Astrocyte (in vitro differentiated cells and primary cell): ENCODE results near the gene BMPR2. TPM values are rescaled to one million over a fixed set of nuclear protein-coding genes. Genes with fewer than 3 reads are reported as not detected.

Experiments
- DNase-seq: peaks from one replicate; pipeline ENCODE4 v3.0.0-alpha.2; 2010; ENCODE audit warnings: low read depth
- FAIRE-seq: peaks from 2 replicates; lab custom pipeline; 2011; peaks lifted over from hg19 to GRCh38; lab: Jason Lieb, UNC
- H2AFZ ChIP-seq: 2 replicates; pipeline ENCODE4 v1.6.0; 2012; ENCODE audit warnings: low read depth, low read length, inconsistent platforms
- H3K27ac ChIP-seq: 2 replicates; pipeline ENCODE4 v1.5.1; 2011; ENCODE audit warnings: low read depth, low read length, inconsistent platforms
- H3K27me3 ChIP-seq: 2 replicates; pipeline ENCODE4 v1.6.0; 2011; ENCODE audit warnings: low read length, inconsistent platforms; ENCODE audit not compliant: insufficient read depth
- H3K36me3 ChIP-seq: 2 replicates; pipeline ENCODE4 v1.5.1; 2011; ENCODE audit warnings: low read length, inconsistent platforms; ENCODE audit not compliant: insufficient read depth
- H3K4me1 ChIP-seq: 2 replicates; pipeline ENCODE4 v1.5.1; 2011; ENCODE audit warnings: low read length, inconsistent platforms; ENCODE audit not compliant: insufficient read depth
- H3K4me2 ChIP-seq: 2 replicates; pipeline ENCODE4 v1.6.0; 2012; ENCODE audit warnings: low read length, inconsistent platforms
- H3K4me3 ChIP-seq: 2 replicates; pipeline ENCODE4 v1.5.1; 2011; ENCODE audit warnings: low read depth, mild to moderate bottlenecking, low read length, inconsistent platforms; ENCODE audit not compliant: insufficient read depth
- H3K79me2 ChIP-seq: 2 replicates; pipeline ENCODE4 v1.6.0; 2012; ENCODE audit warnings: mild to moderate bottlenecking, low read length, inconsistent platforms; ENCODE audit not compliant: insufficient read depth
- H3K9ac ChIP-seq: 2 replicates; pipeline ENCODE4 v1.6.0; 2012; ENCODE audit warnings: mild to moderate bottlenecking, low read length, inconsistent platforms
- H3K9me3 ChIP-seq: 2 replicates; pipeline ENCODE4 v1.5.1; 2012; ENCODE audit warnings: low read depth, mild to moderate bottlenecking, low read length, inconsistent platforms; ENCODE audit not compliant: insufficient read depth
- H4K20me1 ChIP-seq: 2 replicates; pipeline ENCODE4 v1.6.0; 2012; ENCODE audit warnings: low read length, inconsistent platforms; ENCODE audit not compliant: insufficient read depth
- H3K27ac Mint-ChIP-seq: one replicate; pipeline ENCODE4 v1.8.0; 2021; ENCODE audit warnings: mild to moderate bottlenecking, mixed read lengths; ENCODE audit not compliant: unreplicated experiment
- H3K27me3 Mint-ChIP-seq: one replicate; pipeline ENCODE4 v1.8.0; 2021; ENCODE audit warnings: low read depth, mixed read lengths; ENCODE audit not compliant: unreplicated experiment
- H3K36me3 Mint-ChIP-seq: one replicate; pipeline ENCODE4 v1.8.0; 2021; ENCODE audit warnings: low read depth, mixed read lengths; ENCODE audit not compliant: unreplicated experiment
- H3K4me1 Mint-ChIP-seq: one replicate; pipeline ENCODE4 v1.8.0; 2021; ENCODE audit warnings: low read depth, mixed read lengths; ENCODE audit not compliant: unreplicated experiment
- H3K4me3 Mint-ChIP-seq: one replicate; pipeline ENCODE4 v1.8.0; 2021; ENCODE audit warnings: mild to moderate bottlenecking, moderate library complexity, mixed read lengths; ENCODE audit not compliant: unreplicated experiment
- H3K9me3 Mint-ChIP-seq: one replicate; pipeline ENCODE4 v1.8.0; 2021; ENCODE audit warnings: mild to moderate bottlenecking, mixed read lengths; ENCODE audit not compliant: unreplicated experiment
- EZH2 ChIP-seq: IDR thresholded peaks from 2 replicates; pipeline ENCODE4 v1.6.1; 2012; ENCODE audit warnings: mild to moderate bottlenecking, low read length, inconsistent platforms; ENCODE audit not compliant: insufficient read depth
- total RNA-seq: library from RNA; stranded (reverse); gene quantifications from 2 replicates; pipeline ENCODE4 v1.2.1, GENCODE V29; 2021
- TF ChIP-seq, protein P1 (sequence below): IDR thresholded peaks from 2 replicates; pipeline ENCODE4 v1.5.1; 2011; ENCODE audit warnings: low read depth, mild to moderate bottlenecking, inconsistent platforms, low read length, moderate library complexity; ENCODE audit not compliant: insufficient read depth

The BMPR2 gene
- total RNA-seq, 1 donor from 2014 or later, result 93.1 TPM

DNA sequence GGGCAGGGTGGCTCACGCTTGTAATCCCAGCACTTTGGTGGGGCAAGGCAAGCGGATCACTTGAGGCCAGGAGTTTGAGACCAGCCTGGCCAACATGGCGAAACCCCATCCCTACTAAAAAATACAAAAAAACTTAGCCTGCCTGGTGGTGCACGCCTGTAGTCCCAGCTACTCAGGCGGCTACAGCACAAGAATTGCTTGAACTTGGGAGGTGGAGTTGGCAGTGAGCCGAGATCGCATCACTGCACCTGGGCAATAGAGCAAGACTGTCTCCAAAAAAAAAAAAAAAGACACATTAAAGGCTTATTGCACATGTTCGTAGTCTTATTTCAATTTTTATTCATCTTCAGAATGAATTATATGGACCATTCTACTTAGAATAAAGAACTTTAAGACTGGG is 110.2 kb downstream of the BMPR2 start:
- no peak for DNase-seq
- Histone ChIP-seq H3K27ac (no peak overlapping the region), H3K27me3 (no peaks in the 10 kb centered on the region), H3K9me3 (no peaks in the 10 kb centered on the region), H3K4me1 (no peaks in the 10 kb centered on the region), H4K20me1 (peaks cover 43% of the 10 kb centered on the region), H2AFZ (no peak overlapping the region), H3K9ac (no peak overlapping the region), H3K4me2 (no peak overlapping the region), H3K79me2 (peaks cover 25% of the 10 kb centered on the region), H3K36me3 (peaks cover 13% of the 10 kb centered on the region), H3K4me3 (no peak overlapping the region)
- Mint-ChIP-seq H3K4me3 (no peak overlapping the region), H3K4me1 (no peaks in the 10 kb centered on the region), H3K27ac (no peak overlapping the region), H3K9me3 (no peaks in the 10 kb centered on the region), H3K27me3 (no peaks in the 10 kb centered on the region), H3K36me3 (peaks cover 10% of the 10 kb centered on the region)
- no peak for FAIRE-seq
- TF ChIP-seq EZH2, result no peak
- TF ChIP-seq, protein P1, sequence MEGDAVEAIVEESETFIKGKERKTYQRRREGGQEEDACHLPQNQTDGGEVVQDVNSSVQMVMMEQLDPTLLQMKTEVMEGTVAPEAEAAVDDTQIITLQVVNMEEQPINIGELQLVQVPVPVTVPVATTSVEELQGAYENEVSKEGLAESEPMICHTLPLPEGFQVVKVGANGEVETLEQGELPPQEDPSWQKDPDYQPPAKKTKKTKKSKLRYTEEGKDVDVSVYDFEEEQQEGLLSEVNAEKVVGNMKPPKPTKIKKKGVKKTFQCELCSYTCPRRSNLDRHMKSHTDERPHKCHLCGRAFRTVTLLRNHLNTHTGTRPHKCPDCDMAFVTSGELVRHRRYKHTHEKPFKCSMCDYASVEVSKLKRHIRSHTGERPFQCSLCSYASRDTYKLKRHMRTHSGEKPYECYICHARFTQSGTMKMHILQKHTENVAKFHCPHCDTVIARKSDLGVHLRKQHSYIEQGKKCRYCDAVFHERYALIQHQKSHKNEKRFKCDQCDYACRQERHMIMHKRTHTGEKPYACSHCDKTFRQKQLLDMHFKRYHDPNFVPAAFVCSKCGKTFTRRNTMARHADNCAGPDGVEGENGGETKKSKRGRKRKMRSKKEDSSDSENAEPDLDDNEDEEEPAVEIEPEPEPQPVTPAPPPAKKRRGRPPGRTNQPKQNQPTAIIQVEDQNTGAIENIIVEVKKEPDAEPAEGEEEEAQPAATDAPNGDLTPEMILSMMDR, result no peak

DNA sequence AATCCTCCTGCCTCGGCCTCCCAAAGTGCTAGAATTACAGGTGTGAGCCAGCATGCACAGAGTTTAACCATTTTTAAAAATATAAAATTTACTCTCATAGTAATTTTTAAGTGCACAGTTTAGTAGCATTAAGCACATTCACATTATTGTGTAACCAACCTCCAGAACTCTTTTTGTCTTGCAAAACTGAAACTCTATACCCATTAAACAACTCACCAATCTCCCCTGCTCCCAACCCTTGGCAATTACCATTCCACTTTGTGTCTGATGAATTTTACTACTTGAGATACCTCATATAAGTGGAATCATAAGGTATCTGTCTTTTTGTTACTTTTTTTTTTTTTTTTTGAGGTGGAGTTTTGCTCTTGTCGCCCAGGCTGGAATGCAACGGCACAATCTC is 112.5 kb downstream of the BMPR2 start:
- Histone ChIP-seq H3K27ac (no peak overlapping the region), H3K4me1 (no peaks in the 10 kb centered on the region), H3K9me3 (no peaks in the 10 kb centered on the region), H3K9ac (no peak overlapping the region), H2AFZ (no peak overlapping the region), H3K27me3 (no peaks in the 10 kb centered on the region), H4K20me1 (peaks cover 53% of the 10 kb centered on the region), H3K36me3 (peaks cover 7% of the 10 kb centered on the region), H3K79me2 (peaks cover 30% of the 10 kb centered on the region), H3K4me3 (no peak overlapping the region), H3K4me2 (no peak overlapping the region)
- DNase-seq (no peak), FAIRE-seq (no peak)
- Mint-ChIP-seq H3K36me3 (peaks cover 6% of the 10 kb centered on the region), H3K27me3 (no peaks in the 10 kb centered on the region), H3K4me3 (no peak overlapping the region), H3K27ac (no peak overlapping the region), H3K4me1 (no peaks in the 10 kb centered on the region), H3K9me3 (no peaks in the 10 kb centered on the region)
- TF ChIP-seq, protein P1, result no peak

DNA sequence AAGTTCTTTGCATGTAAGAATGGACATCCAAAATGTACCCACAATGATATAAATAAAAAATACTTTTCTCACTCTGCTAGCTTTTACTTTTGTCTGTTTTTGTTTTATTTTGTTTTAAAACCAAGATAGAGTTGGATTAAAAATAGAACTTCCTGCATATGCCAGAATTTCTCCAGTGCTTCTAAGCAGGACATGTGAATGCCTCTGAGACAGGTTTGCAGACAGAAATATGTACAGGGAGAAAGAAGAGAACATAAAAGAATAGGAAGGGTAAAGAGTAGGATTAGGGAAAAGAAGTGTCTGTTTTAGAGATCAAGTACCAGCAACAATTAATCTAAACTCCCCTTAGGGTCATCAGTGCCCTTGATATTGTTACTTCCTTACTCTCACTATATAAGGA is 114.4 kb downstream of the BMPR2 start:
- H3K4me1 ChIP-seq, result no peaks in the 10 kb centered on the region
- peaks cover 4% of the 10 kb centered on the region for H3K36me3 Mint-ChIP-seq
- peaks cover 12% of the 10 kb centered on the region for H3K4me1 Mint-ChIP-seq
- TF ChIP-seq, protein P1, result no peak
- H3K27ac Mint-ChIP-seq, result no peak overlapping the region
- peaks cover 69% of the 10 kb centered on the region for H4K20me1 ChIP-seq
- H3K27ac ChIP-seq, result no peak overlapping the region
- H3K4me3 Mint-ChIP-seq, result no peak overlapping the region
- H3K4me2 ChIP-seq, result no peak overlapping the region
- peaks cover 4% of the 10 kb centered on the region for H3K36me3 ChIP-seq
- no peaks in the 10 kb centered on the region for H3K9me3 ChIP-seq
- no peak overlapping the region for H3K4me3 ChIP-seq
- H3K9me3 Mint-ChIP-seq, result no peaks in the 10 kb centered on the region
- peaks cover 36% of the 10 kb centered on the region for H3K79me2 ChIP-seq
- DNase-seq, result no peak
- H3K9ac ChIP-seq, result no peak overlapping the region
- H3K27me3 ChIP-seq, result no peaks in the 10 kb centered on the region
- no peak for FAIRE-seq
- H3K27me3 Mint-ChIP-seq, result no peaks in the 10 kb centered on the region
- no peak overlapping the region for H2AFZ ChIP-seq
